GM18868 (cell line): Measurements from ENCODE around the gene SVIL.
"Not testable (repeated sequence)": the region's sequence is repeated elsewhere in the genome, so short reads cannot be mapped to it uniquely, and the experiment has no call there.

Source experiments
- ATAC-seq: cut with Tn5 transposase; IDR thresholded peaks from one replicate; pipeline ENCODE4 v1.9.1; 2021; ENCODE audit warnings: mild to moderate bottlenecking, moderate library complexity; ENCODE audit not compliant: unreplicated experiment

SVIL gene

GRCh38 chr10:29546773-29547313, 87.9 kb downstream of the SVIL start:
- ATAC-seq: no peak

- ATAC-seq: no peak
These were observed 89.6 kb downstream of the SVIL start for GRCh38 chr10:29545122-29545521.

- no peak for ATAC-seq
These were observed 91.1 kb downstream of the SVIL start for GRCh38 chr10:29543715-29544114.

GRCh38 chr10:29542723-29543122, 92.0 kb downstream of the SVIL start:
- no peak for ATAC-seq

- no peak for ATAC-seq
These were observed 93.2 kb downstream of the SVIL start for GRCh38 chr10:29541422-29542210.

- no peak for ATAC-seq
These were observed 94.8 kb downstream of the SVIL start for GRCh38 chr10:29540016-29540415.

- ATAC-seq: no peak
These were observed 95.4 kb downstream of the SVIL start for GRCh38 chr10:29539412-29539811.

GRCh38 chr10:29537799-29538198, 97.0 kb downstream of the SVIL start:
- ATAC-seq: no peak

- not testable (repeated sequence) for ATAC-seq
These were observed 98.1 kb downstream of the SVIL start for GRCh38 chr10:29536691-29537090.

GRCh38 chr10:29535778-29536453, 98.9 kb downstream of the SVIL start:
- no peak for ATAC-seq

GRCh38 chr10:29535012-29535777, 99.6 kb downstream of the SVIL start:
- ATAC-seq: no peak

- ATAC-seq: no peak
These were observed 100.2 kb downstream of the SVIL start for GRCh38 chr10:29534590-29534989.

GRCh38 chr10:29533696-29534285, 101.0 kb downstream of the SVIL start:
- no peak for ATAC-seq

GRCh38 chr10:29533046-29533445, 101.7 kb downstream of the SVIL start:
- ATAC-seq: no peak

- no peak for ATAC-seq
These were observed 102.4 kb downstream of the SVIL start for GRCh38 chr10:29532256-29532878.

GRCh38 chr10:29530112-29530976, 104.4 kb downstream of the SVIL start:
- no peak for ATAC-seq

GRCh38 chr10:29529146-29529545, 105.6 kb downstream of the SVIL start:
- no peak for ATAC-seq

GRCh38 chr10:29525762-29526161, 109.0 kb downstream of the SVIL start:
- ATAC-seq: no peak

GRCh38 chr10:29524720-29525119, 110.1 kb downstream of the SVIL start:
- ATAC-seq: no peak

GRCh38 chr10:29524294-29524693, 110.5 kb downstream of the SVIL start:
- ATAC-seq: no peak
